Hepatic stellate cell (primary cell): ENCODE data around the gene SYCE3.
A peak's percentile ranks its signal among the peaks of the same experiment; 100 is the strongest.

Source experiments
- DNase-seq: peaks from one replicate; pipeline ENCODE4 v3.0.0; 2011; ENCODE audit warnings: low spot score

Gene SYCE3

GRCh38 chr22:50531546-50531961, 31.2 kb downstream of the SYCE3 start:
- DNase-seq = no peak

DNA sequence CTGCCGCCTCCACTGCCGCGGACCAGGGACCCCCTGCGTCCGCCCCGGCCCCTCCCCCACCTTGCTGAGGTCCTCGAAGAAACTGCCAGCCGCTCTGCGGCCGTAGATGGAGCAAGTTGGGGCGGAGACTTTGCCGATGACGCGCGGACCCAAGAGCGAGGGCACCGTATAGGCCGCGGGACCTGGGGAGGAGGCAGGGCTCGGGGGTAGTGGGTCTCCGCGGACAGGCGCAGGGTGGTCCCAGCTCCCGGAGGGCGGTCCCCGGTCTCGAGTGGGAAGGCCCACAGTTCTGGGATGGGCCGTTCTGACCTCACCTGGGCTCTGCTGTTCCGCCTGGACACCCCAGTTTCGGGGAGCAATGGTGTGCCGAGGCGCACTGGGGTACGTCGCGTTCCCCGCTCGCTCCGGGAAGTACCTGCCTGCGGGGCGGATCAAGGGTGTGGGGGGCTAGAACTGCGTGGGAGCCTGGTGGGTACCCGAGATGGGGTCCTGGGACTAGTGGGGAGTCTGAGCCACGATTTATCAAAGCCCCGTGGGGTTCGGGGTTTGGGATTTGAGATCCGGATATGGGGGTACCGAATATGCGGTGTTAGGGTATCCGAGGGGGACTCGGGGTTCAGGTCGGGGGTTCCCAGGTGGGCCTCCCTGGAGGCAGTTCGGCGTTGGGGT, 31.7 kb downstream of the SYCE3 start:
- DNase-seq = peak; percentile 77

DNA sequence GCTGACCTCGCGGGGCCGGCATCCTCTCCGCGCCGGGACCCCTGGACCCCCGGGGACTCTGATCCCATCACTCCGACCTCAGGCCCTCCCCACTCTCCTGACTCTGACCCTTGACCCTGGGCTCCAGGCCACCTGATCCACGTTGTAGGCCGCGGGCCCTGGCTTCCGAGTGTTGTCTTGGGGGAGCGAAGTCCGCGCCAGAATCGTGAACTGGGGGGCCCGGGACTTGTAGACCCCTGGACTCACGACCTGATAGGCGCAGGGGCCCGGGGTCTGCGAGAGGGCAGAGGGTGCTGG, 32.2 kb downstream of the SYCE3 start:
- DNase-seq = no peak

- peak; percentile 76 for DNase-seq
Observed at GRCh38 chr22:50529897-50530579, 32.7 kb downstream of the SYCE3 start, which contains the start of gene TYMP. TSS of gene TYMP (minus strand) at chr22:50530012. CDS start at chr22:50529709, 303 bp downstream.

DNA sequence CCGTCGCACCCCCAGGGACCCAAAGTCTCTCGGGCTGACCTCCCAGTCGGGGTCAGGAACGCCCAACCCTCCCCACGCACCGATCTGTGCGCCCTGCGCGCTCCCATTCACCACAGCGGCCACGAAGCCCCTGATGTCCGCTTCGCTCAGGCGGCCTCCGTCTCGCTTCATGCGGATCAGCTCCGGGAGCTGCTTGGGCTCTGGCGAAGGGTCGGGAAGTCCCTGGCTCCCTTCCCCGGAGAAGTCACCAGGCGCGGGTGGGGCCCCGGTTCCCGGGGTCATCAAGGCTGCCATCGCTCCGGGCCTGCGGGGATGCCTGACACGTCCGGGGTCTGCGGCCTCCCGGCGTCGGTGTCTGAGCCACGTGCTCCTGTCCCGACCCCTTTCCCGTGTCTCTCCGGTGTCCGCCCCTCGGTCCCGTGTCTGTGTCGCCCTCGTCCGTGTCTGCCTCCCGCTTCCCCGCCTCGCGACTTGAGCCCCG, 33.3 kb downstream of the SYCE3 start:
- no peak for DNase-seq

GRCh38 chr22:50528682-50529415, 33.9 kb downstream of the SYCE3 start:
- no peak for DNase-seq

DNA sequence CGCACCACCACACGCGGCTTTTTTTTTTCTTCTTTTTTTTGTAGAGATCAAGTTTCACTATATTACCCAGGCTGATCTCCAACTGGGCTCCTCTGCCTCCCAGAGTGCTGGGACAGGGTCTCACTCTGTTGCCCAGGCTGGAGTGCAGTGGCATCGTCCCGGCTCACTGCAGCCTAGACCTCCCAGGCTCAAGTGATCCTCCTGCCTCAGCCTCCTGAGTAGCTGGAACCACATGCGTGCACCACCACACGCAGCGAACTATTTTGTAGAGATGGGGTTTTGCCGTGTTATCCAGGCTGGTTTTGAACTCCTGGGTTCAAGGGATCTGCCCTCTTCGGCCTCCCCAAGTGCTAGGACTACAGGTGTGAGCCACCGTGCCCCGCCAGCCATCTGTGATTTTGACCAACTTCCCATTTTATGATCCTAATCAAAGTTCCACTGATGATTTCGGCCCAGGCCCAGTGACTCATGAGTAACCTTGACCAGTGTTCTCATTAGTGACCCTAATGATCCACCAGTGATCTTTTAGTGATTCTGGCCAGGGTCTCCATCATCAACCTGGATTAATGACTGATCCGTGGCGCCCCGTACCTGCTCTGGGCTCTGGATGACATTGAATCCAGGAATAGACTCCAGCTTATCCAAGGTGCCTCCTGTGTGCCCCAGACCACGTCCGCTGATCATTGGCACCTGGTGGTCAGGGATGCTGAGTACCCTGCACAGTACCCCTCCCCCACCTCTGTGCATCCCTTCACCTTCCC, 34.6 kb downstream of the SYCE3 start:
- no peak for DNase-seq

GRCh38 chr22:50526834-50527801, 35.6 kb downstream of the SYCE3 start:
- DNase-seq = no peak

GRCh38 chr22:50526108-50526833, 36.4 kb downstream of the SYCE3 start:
- DNase-seq = peak; percentile 81

DNA sequence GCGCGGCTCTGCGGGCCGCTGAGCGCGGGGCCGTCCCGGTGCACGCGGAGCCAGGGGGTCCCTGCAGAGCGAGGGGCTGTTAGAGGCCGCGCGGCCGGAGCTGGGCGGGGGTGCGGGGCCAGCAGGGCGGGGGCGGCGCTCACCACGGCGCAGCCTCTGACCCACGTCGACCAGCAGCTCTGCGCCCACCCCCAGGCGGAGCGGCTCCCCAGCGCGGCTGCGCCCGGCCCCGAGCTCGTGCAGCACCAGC, 36.9 kb downstream of the SYCE3 start:
- no peak for DNase-seq

DNA sequence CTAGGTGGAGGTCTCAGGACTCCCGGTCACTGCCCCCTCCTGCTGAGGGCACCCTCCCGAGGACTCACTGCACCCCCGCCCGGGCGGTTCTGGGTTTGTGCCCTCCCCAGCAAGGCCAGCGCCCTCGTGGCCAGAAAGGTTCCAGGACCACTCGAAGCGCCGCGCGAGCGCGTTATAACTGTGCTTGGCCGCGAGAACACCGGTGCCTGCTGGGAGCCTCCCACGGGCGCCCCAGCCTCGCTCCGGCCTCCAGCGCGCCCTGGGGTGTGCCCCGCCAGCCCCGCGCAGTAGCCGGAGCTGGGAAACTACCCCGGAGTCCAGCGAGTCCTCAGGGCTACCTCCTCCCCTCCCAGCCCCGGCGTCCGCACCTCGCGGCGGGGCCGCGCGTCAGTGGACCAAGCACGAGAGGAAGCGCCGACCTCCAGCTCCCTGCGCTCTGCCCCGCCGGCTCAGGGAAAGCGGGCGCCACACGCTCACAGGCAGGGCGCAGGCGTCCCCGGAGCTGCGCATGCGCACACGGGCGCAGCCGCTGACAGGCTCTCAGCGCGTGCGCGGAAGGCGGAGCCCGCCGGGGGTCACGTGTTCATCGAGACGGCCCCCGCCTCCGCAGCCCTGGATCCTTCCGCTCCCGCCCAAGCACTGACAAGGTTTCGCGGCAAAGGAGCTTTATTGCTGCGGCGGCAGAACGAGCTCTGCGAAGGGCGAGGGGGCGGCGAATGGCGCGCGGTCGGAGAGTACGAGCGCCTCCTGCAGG, 37.4 kb downstream of the SYCE3 start, which contains the start of gene SCO2:
TSS of gene SCO2 (minus strand) at position 495 of the 754 bp plus-strand sequence. CDS start 1,187 bp downstream, outside the sequence.
- DNase-seq = peak; percentile 100

GRCh38 chr22:50524676-50525103, 38.0 kb downstream of the SYCE3 start:
- DNase-seq = no peak

DNA sequence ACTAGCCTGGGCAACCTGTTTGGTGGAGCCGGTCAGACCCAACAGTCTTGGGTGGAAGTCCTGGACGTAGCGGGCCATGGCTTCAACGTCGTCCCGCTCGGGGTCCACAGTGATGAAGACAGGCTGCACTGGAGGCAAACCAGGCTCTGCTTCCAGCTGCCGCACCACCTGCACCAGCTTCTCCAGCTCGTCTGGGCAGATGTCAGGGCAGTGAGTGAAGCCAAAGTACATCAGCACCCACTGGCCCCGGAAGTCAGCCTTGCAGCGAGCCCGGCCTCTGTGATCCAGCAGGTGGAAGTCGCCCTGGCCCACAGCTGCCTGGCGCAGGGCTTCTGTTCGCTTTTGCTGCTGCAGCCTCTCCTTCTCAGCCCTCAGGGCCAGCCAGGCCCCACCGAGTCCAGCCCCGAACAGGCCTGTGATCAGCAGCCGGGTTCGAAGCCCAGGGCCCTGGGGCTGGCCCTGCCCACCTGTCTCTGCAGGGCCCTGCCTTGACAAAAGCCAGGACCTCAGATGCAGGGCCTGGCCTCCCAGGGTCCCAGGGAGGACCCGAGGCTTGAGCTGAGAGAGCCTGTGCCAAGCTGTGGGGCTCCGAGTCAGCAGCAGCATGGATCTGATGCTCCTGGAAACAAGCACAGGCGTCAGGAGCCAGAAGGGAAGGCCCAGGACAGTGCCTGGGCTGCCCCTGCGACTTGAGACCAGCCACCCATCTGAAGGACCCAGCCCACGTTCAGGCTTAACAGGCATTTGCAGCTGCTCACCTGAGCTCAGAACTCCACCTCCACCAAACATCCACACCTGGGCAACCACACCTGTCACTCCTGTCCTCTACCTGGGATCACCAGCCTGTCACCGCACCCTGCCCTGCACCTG, 38.7 kb downstream of the SYCE3 start:
- DNase-seq = no peak

- DNase-seq = no peak
Observed at GRCh38 chr22:50523458-50523805, 39.3 kb downstream of the SYCE3 start.

DNA sequence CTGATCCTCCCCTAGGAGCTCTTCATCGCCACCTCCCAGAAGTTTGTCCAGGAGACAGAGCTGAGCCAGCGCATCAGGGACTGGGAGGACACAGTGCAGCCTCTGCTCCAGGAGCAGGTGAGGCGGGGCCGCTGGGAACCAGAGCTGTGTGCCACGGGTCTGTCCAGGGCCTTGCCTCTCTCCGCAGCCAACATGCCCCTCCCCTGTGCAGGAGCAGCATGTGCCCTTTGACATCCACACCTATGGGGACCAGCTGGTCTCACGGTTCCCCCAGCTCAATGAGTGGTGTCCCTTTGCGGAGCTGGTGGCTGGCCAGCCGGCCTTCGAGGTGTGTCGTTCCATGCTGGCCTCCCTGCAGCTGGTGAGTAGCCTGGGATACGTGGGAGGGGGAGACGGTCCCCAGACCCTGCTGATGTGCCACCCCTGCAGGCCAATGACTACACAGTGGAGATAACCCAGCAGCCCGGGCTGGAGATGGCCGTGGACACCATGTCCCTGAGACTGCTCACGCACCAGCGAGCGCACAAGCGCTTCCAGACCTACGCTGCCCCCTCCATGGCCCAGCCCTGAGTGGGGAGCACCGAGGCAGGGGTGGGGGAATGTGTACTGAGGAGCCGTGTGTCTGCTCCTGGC, 39.8 kb downstream of the SYCE3 start:
- no peak for DNase-seq

- no peak for DNase-seq
Observed at GRCh38 chr22:50522208-50522805, 40.4 kb downstream of the SYCE3 start.

DNA sequence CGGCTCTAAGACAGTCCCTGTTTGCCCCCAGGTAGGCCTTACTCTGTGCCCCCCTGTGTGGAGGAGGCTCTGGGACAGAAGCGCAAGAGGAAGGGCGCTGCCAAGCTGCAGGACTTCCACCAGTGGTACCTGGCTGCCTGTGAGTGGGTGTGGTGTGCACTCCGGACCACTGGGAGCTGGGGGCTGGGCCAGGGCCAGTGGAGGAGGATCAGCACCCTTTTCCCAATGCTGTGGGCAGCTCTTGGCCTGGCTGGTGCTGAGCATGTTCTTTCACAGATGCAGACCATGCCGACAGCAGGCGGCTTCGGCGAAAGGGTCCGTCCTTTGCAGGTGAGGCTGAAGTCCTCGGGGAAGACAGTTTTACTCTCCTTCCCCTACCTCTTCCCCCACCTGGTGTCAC, 41.0 kb downstream of the SYCE3 start:
- no peak for DNase-seq
